HG02763 (cell line): Measurements from ENCODE around the gene IQSEC1.
A peak's percentile ranks its signal among the peaks of the same experiment; 100 is the strongest.

Source experiments
- ATAC-seq: cut with Tn5 transposase; IDR thresholded peaks from one replicate; pipeline ENCODE4 v1.9.1; 2021; ENCODE audit warnings: mild to moderate bottlenecking, moderate library complexity; ENCODE audit not compliant: unreplicated experiment

Gene IQSEC1

DNA sequence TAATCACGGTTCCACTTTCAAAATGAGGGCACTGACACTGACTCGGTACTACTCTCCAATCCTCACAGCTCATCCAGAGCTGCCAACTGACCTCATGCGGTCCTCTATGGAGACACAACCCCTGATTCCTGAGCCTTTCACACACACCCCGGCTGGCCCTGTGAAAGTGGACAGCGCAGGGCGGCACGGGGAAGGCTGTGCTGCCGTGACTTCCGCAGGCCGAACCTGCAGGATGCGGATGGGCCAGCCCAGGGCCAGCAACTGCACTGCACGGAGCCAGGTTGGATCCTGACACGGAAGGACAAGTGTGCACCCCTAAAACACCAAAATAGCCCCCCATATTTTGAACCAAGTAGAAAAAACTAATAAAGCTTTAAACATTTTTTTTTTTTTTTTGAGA is 41.0 kb downstream of the IQSEC1 start:
- no peak for ATAC-seq

DNA sequence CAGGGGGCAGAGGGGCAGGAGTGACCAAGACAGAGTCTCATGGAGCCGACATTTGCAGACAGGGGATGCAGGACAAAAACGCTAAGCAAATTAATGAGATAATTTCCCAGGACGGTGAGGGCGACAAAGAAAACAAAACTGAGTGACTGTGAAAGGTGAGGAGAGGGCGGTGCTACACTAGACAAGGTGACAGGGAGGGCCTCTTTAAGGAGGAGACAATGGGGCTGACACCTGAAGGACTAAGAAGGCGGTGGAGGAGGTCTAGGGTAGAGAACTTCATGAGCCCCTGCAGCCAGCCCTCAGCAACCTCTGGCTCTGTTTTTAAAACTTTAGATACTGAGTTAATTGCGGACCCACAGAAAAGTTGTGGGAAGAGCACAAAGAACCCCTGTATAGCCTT is 41.6 kb downstream of the IQSEC1 start:
- ATAC-seq, result no peak

DNA sequence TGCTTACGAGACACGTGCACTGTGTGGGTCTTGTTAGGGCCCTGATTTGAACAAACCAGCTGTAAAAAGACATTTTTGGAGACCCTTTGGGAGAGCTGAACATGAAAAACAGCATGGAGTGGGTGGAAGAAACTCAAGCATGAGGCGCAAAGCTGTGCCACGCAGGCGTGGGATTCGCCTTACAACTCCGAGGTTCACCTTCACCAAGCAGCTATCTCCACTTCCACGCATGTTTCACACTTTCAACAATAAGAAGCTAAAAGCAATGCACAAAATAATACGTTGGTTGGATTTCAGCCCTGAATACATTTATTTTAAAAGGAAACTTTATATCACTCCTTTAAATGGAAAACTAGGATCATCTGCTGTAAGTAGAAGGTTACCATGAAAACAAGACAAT is 42.5 kb downstream of the IQSEC1 start:
- no peak for ATAC-seq

DNA sequence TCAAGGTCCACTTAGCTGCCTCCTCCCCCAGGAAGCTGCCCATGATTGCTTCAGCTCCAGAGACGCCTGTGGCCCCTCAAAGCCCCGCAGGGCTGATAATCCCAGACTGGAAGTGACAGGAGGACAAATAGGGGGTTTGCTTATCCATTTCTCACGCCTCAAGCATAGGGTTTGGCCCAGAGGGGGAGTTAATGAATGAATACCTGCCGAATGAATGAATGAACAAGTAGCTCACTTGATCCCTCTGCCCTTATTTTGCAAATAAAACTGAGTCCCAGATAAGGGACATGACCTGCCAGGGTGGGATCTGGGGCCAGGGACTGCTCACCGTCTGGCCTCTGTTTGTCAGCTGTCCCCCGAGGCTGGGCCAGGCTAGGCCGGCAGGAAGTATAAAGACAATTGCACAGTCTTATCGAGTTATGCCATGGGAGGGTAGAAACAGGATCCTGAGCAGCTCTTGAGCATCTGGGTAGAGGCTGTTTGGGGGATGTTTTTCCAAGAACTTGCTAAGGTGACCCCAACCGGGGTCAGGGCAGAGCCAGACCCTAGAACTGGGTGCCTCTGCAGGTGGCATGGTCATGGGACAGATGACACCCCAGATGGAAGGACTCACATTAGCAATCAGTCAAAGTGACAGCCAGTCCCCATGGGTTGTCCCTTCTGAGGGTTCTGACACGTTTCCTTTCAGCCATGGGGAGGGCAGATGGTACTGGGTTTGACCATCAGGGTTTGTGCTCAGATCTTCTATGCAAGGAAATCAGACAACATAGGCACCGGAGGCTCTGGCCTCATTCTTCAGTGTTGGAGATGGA is 45.0 kb downstream of the IQSEC1 start:
- ATAC-seq, result no peak

DNA sequence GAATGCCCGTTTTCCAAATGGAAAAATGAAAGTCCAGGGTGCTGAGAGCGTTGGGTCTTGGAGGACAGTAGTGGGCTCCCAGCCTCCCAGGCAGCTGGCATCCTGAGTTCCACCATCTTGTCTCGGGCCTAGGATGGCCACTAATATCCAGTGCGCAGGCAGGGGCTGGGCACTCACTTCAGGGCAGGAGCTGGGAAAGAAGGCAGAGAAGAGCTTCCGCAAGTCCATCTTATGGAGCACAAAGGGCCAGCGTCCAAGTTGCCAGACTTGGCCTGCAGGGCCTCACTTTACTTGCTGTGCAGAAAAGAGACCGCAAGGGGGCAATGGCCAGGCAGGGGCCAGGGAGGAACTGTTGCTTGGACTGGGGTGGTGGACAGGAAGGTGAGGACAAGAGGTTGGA is 46.1 kb downstream of the IQSEC1 start:
- no peak for ATAC-seq

DNA sequence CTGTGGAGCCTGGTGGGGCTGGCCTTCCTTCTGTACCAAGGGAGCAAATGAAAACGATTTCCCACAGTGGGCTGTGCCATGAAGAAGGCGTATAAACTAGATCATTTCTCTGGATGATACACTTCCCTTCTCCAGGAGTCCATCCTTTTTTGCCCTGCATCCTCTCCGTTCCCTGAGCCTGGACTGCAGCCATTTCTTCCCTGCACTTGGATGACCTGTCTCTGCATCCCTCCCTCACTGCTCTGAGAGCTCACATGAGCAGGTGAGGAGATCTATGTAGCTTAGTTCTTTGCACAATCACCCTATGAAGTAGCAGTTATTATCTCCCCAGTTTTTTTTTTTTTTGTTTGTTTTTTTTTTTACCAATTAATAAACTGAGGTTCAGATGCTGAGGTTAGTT is 46.7 kb downstream of the IQSEC1 start:
- no peak for ATAC-seq

DNA sequence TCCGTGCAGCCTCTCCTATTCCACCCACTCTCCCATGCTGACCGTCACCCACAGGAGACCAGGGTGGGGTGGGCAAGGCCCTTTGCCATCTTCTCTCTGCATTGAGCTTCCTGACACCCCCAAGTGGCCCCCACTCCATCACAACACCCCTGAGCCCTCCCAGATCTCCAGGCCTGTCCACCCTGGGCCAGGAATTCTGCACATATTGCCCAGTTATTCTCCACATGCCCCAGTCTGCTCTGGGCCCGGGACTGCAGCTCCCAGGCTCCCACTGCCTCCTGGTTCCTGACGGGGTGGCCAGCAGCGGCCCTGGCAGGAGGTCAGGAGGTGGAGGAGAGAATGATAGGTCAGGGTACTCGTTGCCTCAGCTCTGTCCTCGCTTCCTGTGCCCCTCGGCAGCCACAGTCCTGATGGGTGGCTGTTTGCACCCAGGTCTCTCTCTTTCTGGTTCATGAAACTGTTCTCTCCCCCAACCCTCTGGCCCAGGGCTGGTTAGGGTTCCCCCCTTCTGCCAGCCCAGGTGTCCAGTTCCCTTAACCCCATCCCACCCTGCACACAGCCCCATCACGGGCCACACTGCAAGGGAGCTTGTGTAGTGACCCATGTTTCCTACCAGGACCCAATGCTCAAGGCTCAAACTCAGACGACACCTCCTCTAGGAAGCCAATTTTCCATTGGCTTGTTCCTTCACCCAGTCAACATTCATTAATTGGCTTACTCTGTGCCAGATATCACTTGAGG is 47.3 kb downstream of the IQSEC1 start:
- ATAC-seq, result no peak

DNA sequence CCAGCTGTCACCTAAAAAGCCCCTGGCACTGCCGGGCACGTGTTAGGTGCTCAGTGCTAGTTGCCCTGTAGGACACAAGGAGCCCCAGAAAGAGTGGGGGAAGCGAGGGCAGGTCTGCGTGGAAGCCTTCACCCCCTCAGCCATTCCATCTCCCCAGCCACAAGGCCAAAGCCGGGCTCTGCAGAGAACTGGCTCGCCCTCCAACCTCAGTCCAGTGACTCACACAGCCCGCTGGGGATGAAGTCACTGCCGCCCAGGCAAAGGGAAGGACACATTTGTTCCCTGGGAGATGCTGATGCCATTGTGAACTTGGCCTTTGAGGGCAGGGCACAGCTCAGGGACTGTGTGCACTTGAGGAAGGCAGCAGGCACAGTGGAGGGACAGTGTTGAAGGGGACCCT is 48.1 kb downstream of the IQSEC1 start:
- no peak for ATAC-seq

DNA sequence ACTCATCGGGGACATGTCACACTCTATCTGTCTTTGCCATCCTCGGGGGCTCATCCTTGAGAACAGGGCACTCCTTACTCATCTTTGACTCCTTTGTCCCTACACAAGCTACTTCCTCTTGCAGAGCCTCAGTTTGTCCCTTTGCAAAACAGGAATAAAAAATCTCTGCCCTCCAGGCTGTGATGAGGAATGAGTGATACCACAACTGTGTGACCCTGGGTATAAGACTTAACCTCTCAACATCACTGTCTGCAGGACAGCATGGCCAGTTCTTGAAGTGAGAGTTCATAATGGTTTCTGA is 48.5 kb downstream of the IQSEC1 start:
- ATAC-seq, result no peak

DNA sequence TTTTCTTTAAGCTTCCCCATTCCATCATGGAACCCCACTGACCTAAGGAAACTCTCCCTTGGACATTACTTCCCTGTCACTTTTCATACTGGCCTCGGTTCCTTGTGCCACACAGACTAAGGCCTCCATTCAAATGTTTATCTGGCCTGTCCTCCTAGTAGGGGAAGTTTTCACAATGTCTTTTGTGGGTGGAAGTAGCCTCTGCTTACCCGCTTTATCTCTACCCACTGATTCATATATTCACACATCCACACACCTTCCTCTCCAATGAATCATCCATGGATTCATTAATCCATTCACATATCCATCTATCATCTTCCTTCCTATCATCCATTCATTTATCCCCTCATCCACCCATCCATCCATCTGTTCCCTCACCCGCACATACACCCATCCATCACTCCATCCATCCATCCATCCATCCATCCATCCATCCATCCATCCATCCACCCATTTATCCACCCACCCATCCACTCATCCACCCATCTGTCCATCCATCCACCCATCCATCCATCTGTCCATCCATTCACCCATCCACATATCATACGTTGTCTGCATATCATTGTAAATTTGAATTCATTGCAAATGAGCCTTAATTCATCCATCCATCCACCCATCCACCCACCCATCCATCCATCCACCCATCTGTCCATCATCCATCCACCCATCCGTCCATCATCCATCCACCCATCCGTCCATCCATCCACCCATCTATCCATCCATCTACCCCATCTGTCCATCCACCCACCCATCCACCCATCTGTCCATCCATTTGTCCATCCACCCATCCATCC is 49.1 kb downstream of the IQSEC1 start:
- no peak for ATAC-seq

DNA sequence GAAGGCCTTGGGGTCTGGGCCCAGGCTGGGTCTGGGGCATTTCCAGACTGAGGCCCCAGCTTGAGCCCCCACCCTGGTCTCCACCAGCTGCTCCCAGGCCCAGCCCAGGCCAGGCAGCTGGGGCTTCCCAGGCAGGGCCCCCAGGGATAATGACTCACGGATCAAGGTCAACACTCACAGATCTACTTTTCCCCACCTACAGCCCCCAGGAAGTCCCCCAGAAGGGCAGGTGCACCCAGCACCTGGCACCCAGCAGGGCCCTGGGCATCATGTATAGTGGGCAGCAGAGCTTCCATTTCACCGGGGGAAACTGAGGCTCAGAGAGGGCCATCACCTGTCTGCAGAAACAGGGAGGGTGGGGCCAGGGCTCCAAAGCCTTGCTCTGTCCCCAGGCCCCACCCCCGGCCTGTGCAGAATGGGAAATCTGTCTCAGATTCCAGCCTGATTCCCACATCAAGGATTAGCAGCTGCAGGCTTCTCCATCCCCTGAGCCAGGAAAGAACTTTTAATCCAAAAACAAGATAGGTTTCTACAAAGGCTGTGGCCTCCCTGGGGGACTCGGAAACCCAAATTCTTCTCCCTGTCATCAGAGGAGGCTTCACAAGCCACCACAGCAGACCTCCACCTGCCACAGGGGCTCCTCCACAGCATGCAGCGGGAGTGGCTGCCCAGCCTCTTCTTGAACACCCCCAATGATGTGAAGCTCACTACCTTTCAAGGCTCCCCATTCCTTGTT is 49.8 kb downstream of the IQSEC1 start:
- ATAC-seq, result no peak

DNA sequence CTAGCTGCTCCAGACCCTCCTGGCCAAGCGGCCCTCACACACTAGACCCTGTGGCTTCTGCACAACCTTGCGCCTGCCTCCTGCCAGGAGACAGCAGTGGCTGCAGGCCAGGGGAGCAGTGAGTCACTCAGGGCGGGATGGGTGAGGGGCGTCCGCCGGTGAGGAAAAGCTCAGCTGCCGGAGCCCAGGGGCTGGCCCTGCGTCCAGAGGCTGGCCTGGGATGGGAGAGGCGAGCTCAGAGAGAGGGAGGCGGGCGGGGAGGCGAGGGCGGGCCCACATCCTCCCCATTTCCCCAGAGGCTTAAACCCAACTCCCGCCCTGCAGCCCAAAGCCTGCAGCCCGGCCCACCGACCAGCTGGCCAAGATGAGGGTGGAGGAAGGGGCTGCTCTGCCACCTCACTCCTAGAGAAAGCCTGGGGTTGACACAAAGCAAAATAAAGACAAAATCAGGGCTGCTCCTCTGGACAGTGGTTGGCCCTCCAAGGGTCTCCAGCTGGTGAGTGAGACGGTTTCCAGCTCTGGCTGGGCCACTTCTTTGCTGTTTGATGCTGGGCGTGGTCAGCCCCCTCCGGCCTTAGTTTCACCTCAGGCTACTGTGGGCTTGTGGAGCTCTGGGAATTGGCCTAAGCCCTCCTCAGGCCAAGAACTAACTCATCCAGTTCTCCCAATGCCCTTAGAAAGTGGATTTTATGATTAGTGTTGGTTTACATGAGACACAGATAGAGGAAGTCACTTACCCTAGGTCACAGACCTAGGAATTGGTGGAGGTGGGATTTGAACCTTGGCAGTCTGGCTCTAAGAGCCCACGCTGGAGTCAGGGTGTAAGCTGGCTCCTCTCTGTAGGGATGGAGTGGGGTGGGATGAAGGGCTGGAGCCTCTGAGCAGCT is 50.6 kb downstream of the IQSEC1 start:
- peak; percentile 40 for ATAC-seq

DNA sequence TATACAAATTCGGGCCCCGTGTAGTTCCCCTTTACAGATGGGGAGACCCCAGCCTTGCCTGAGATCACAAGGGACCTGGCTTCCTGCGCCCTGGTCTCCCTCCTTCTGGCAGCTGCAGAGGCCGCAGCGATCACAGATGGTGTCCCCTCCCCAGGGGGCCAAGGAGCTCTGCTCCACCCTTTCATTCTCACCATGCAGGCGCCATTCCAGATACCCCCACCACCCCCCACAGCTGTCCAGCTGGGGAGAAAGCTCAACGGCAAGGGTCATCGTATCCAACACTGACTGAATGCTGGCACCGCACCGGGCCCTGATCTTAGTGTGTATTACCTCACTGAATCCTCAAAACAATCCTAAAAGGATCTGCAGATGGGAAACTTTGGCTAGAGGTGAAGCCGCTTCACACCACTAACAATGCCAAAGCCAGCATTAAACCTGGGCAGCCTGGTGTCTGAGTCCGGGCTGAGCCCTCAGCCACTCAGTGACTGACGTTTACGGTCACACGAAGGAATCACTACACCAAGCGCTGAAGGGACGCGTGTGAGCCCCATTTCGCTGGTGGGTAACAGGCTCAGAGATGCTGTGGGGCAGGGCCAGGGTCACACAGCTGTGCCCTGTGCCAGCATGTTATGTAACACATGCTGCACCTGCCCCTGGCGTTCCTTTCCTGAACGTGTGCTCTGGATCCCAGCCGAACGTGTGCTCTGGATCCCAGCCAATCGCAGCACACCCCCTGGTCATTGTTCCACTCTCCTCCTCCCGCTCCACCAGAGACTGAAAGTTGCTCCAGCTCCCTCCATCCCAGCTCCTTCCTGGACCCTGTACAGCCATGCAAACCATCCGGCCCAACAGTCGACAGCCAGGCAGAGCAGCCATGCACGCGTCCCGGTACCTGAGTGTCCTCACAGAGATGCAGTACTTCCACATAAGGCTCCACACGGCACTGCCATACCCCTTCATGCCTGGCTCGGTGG is 51.8 kb downstream of the IQSEC1 start:
- no peak for ATAC-seq

DNA sequence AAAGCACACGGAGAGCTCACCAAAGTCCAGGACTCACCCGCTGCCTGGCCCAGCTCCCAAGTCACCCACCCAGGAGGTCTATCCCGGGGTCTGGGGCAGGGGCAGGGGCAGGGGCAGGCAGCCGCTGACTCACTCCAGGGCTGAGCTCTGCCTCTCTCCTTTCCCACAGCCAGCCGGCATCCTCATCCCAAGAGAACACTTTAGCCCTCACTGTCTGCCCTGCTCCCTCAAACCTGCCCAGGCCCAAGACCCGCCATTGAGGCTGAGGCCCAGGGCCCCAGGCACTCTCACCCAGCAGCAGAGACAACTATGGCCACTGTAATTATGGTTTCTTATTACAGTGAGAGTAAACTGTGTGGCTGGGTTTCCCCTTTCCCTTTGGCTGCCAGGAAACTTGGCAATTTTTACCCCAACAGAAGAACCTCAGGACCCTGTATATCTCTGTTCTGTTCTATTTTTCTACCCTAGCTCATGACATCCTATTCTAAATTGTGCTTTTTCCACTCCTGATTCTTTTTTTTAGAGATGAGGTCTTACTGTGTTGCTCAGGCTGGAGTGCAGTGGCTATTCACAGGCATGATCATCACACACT is 53.0 kb downstream of the IQSEC1 start:
- no peak for ATAC-seq

DNA sequence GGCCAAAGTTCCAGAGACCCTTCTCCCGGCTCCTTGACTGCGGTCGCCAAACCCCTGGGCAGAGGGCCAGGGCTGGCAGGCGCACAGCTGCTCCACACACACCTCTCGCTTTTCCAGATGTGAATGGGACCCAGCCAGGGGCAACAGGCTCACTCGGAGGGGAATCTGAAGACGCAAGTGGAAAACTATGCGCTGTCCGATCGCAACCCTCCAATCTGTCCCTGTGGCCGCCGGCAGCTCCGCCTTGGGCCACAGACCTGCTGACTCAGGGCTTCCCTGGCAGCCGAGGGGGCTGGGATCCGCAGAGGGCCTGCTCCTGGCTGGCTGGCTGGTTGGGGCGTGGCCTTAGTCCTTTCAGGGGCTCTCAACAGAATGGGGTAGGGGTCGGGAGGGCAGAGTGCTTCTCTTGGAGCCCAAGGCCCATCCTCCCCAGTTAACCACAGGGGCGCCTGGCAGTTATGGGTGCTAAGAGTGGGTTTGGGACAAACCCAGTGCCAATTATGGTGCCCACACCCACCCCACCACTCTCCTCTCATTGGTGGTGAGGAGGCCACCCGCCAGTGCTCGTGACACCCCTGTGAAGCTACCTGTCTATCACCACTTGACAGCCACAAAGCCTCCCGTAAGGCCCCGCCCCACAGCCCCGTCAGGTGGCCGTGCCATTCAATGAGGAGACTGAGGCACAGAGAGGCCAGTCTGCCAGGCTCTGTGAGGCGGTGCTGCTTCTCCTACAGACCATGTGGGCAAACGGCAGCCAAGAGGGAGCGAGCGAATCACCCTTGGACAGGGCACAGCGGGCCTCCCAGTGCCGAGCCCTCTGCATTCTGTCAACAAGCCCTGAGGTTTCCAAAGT is 53.8 kb downstream of the IQSEC1 start:
- no peak for ATAC-seq

DNA sequence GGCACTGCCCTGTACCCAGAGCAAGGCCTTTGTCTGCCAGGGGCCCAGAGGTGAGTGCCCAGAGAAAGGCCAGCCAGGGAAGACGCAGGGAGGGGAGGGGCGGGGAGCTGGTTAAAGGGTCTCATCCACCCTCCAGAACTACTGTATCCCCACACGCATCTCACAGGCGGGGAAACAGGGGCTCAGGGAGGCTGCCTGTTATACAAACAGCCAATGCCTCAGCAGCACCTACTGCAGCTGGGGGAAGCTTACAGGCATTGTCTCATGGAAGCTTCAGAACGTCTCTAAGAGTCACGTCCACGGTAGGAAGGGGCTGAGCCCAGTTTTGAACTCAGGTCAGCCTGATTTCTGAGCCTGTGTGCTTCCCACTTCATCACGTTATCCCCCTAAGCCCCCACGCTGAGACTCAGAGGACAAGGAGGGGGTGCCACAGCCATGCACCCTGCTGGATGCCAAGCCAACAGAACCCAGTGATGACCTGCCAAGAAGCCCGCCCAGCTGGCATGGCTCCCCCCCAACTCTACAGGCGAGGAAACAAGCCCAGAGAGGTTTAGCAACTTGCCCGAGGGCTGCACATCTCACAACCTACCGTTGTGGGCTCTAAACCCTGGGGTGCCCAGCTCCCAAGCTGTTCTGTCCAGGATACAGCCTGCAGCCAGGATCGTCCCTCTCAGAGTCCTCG is 54.5 kb downstream of the IQSEC1 start:
- no peak for ATAC-seq

DNA sequence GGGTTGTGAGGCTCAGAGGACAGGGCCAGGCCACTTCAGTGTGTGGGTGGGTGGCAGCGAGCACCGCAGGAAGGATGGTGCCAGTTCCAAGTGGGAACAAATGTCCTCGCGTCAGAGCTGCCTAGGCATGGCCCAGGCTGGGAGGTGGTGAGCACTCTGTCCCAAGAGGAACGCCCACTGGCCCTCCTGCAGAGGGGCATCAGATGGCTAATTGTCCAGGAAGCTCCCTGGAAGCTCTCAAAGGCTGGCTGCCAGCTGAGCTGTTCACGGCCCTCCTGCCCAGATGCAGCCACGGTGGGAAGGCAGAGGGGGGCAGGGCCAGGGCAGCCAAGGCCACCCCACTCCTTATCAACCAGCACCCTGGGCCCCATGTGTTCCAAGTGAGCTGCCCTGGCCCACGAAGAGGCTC is 55.2 kb downstream of the IQSEC1 start:
- no peak for ATAC-seq
